H9 (cell line): Measurements from ENCODE around the gene PLEKHG5. TPM values are rescaled to one million over a fixed set of nuclear protein-coding genes. Genes with fewer than 3 reads are reported as not detected.

Experiments
- DNase-seq: peaks from one replicate; pipeline ENCODE4 v3.0.0-alpha.2; 2017
- H2AFZ ChIP-seq: one replicate; pipeline ENCODE4 v1.6.1; 2013; ENCODE audit warnings: mild to moderate bottlenecking, low read length, control low read depth, moderate library complexity
- H2AK5ac ChIP-seq: 2 replicates; pipeline ENCODE4 v1.6.1; 2013; ENCODE audit warnings: low read length, control low read depth, mixed read lengths; ENCODE audit not compliant: insufficient read length
- H2BK120ac ChIP-seq: one replicate; pipeline ENCODE4 v1.6.1; 2013; ENCODE audit warnings: low read depth, mild to moderate bottlenecking, low read length, control low read depth, inconsistent platforms; ENCODE audit not compliant: poor library complexity, severe bottlenecking
- H2BK12ac ChIP-seq: 2 replicates; pipeline ENCODE4 v1.6.1; 2013; ENCODE audit warnings: low read length, control low read depth, mixed read lengths, low read depth; ENCODE audit not compliant: insufficient read length
- H2BK15ac ChIP-seq: 2 replicates; pipeline ENCODE4 v1.6.1; 2013; ENCODE audit warnings: low read depth, low read length, control low read depth
- H2BK20ac ChIP-seq: one replicate; pipeline ENCODE4 v1.6.1; 2013; ENCODE audit warnings: low read depth, mild to moderate bottlenecking, low read length, control low read depth, inconsistent platforms; ENCODE audit not compliant: poor library complexity, severe bottlenecking
- H2BK5ac ChIP-seq: 2 replicates; pipeline ENCODE4 v1.6.1; 2013; ENCODE audit warnings: low read length, control low read depth, mixed read lengths; ENCODE audit not compliant: insufficient read length
- H3K14ac ChIP-seq: 2 replicates; pipeline ENCODE4 v1.6.1; 2013; ENCODE audit warnings: low read length, control low read depth; ENCODE audit not compliant: insufficient read depth
- H3K18ac ChIP-seq: 2 replicates; pipeline ENCODE4 v1.6.1; 2013; ENCODE audit warnings: low read depth, mild to moderate bottlenecking, mixed read lengths, low read length, control low read depth; ENCODE audit not compliant: insufficient read length
- H3K23ac ChIP-seq: 2 replicates; pipeline ENCODE4 v1.6.1; 2013; ENCODE audit warnings: low read length, control low read depth, mixed read lengths, low read depth; ENCODE audit not compliant: insufficient read length
- H3K23me2 ChIP-seq: 2 replicates; pipeline ENCODE4 v1.6.1; 2013; ENCODE audit warnings: low read depth, mild to moderate bottlenecking, mixed read lengths, low read length, control low read depth; ENCODE audit not compliant: insufficient read length, poor library complexity, severe bottlenecking
- H3K27ac ChIP-seq: 2 replicates; pipeline ENCODE4 v1.5.1; 2013; ENCODE audit warnings: low read length, control low read depth, mixed read lengths, low read depth; ENCODE audit not compliant: insufficient read length
- H3K27me3 ChIP-seq: 2 replicates; pipeline ENCODE4 v1.6.1; 2013; ENCODE audit warnings: low read length, control low read depth, inconsistent platforms; ENCODE audit not compliant: insufficient read depth
- H3K4ac ChIP-seq: 2 replicates; pipeline ENCODE4 v1.6.1; 2013; ENCODE audit warnings: low read depth, mild to moderate bottlenecking, control low read depth, inconsistent platforms, low read length, moderate library complexity
- H3K4me1 ChIP-seq: 2 replicates; pipeline ENCODE4 v1.6.1; 2013; ENCODE audit warnings: low read length, control low read depth, inconsistent platforms; ENCODE audit not compliant: insufficient read depth
- H3K4me2 ChIP-seq: 2 replicates; pipeline ENCODE4 v1.6.1; 2013; ENCODE audit warnings: low read length, control low read depth, mixed read lengths; ENCODE audit not compliant: insufficient read length, insufficient read depth
- H3K56ac ChIP-seq: 2 replicates; pipeline ENCODE4 v1.6.1; 2013; ENCODE audit warnings: low read depth, mild to moderate bottlenecking, mixed read lengths, low read length, control low read depth; ENCODE audit not compliant: insufficient read length
- H3K79me1 ChIP-seq: 2 replicates; pipeline ENCODE4 v1.6.1; 2013; ENCODE audit warnings: low read depth, mild to moderate bottlenecking, moderate library complexity, low read length, control low read depth, inconsistent platforms; ENCODE audit not compliant: insufficient read depth, poor library complexity, severe bottlenecking
- H3K79me2 ChIP-seq: 2 replicates; pipeline ENCODE4 v1.6.1; 2013; ENCODE audit warnings: low read length, control low read depth, inconsistent platforms; ENCODE audit not compliant: insufficient read depth
- H3K9ac ChIP-seq: 2 replicates; pipeline ENCODE4 v1.6.1; 2013; ENCODE audit warnings: low read length, control low read depth, mixed read lengths; ENCODE audit not compliant: insufficient read length; ENCODE audit errors: extremely low read depth
- H3K9me3 ChIP-seq: one replicate; pipeline ENCODE4 v1.6.1; 2013; ENCODE audit warnings: low read depth, low read length, inconsistent platforms; ENCODE audit not compliant: control insufficient read depth
- H3T11ph ChIP-seq: one replicate; pipeline ENCODE4 v1.6.1; 2013; ENCODE audit warnings: mild to moderate bottlenecking, low read length, control low read depth, inconsistent platforms
- H4K20me1 ChIP-seq: one replicate; pipeline ENCODE4 v1.6.1; 2013; ENCODE audit not compliant: control insufficient read depth, insufficient read length, insufficient read depth
- H4K5ac ChIP-seq: 2 replicates; pipeline ENCODE4 v1.6.1; 2013; ENCODE audit warnings: low read depth, mild to moderate bottlenecking, mixed read lengths, low read length, control low read depth; ENCODE audit not compliant: insufficient read length
- H4K8ac ChIP-seq: replicated peaks from 2 replicates; pipeline ENCODE4 v1.6.1; 2013; ENCODE audit warnings: low read length, control low read depth, mixed read lengths, low read depth; ENCODE audit not compliant: insufficient read length
- H4K91ac ChIP-seq: 2 replicates; pipeline ENCODE4 v1.6.1; 2013; ENCODE audit warnings: low read depth, mild to moderate bottlenecking, moderate library complexity, mixed read lengths, low read length, control low read depth; ENCODE audit not compliant: insufficient read length
- H3K27ac Mint-ChIP-seq, 3 experiments: 2 replicates in 2 of 3; 3 replicates in 1 of 3; pipeline ENCODE4 v1.8.0; 2020 to 2021; ENCODE audit warnings: mixed read lengths in 3 of 3, mild to moderate bottlenecking in 1 of 3, moderate library complexity in 1 of 3
- H3K27me3 Mint-ChIP-seq: 2 replicates; pipeline ENCODE4 v1.8.0; 2021; ENCODE audit warnings: low read depth, mild to moderate bottlenecking, moderate library complexity, mixed read lengths
- H3K36me3 Mint-ChIP-seq, 3 experiments: 2 replicates in 2 of 3; 3 replicates in 1 of 3; pipeline ENCODE4 v1.8.0; 2020 to 2021; ENCODE audit warnings: low read depth in 3 of 3, mixed read lengths in 3 of 3; ENCODE audit not compliant: insufficient read depth in 1 of 3
- H3K4me1 Mint-ChIP-seq, 2 experiments: 2 replicates each; pipeline ENCODE4 v1.8.0; 2020; ENCODE audit warnings: mixed read lengths in 2 of 2
- H3K4me3 Mint-ChIP-seq, 2 experiments: 2 replicates in 1 of 2; 3 replicates in 1 of 2; pipeline ENCODE4 v1.8.0; 2020 to 2021; ENCODE audit warnings: mild to moderate bottlenecking in 2 of 2, mixed read lengths in 2 of 2, moderate library complexity in 1 of 2
- H3K9me3 Mint-ChIP-seq, 2 experiments: 2 replicates in 1 of 2; 3 replicates in 1 of 2; pipeline ENCODE4 v1.8.0; 2020; ENCODE audit warnings: mild to moderate bottlenecking in 2 of 2, mixed read lengths in 2 of 2, moderate library complexity in 1 of 2
- WGBS: extraction: QIAGEN DNeasy Blood & Tissue Kit; methylation state at CpG from one replicate; pipeline ENCODE4 v1.1.7; 2013; ENCODE audit warnings: missing lambda C conversion rate, low lambda C conversion rate, mixed read lengths; ENCODE audit not compliant: insufficient read length; ENCODE audit errors: extremely low coverage; 5-methylcytosine and 5-hydroxymethylcytosine counted together
- total RNA-seq: library from RNA; stranded (reverse); gene quantifications from 2 replicates; pipeline ENCODE4 v1.2.1, GENCODE V29; 2021
- TF ChIP-seq, protein P1 (sequence below): fragments of 200-600 bp; sonication (generic); conservative IDR thresholded peaks from 3 replicates; pipeline ENCODE4 v1.8.0; 2021; ENCODE audit warnings: antibody characterized with exemption, mild to moderate bottlenecking

PLEKHG5 gene
- total RNA-seq, 1 experiment from 2014 or later, result 22.3 TPM

DNA sequence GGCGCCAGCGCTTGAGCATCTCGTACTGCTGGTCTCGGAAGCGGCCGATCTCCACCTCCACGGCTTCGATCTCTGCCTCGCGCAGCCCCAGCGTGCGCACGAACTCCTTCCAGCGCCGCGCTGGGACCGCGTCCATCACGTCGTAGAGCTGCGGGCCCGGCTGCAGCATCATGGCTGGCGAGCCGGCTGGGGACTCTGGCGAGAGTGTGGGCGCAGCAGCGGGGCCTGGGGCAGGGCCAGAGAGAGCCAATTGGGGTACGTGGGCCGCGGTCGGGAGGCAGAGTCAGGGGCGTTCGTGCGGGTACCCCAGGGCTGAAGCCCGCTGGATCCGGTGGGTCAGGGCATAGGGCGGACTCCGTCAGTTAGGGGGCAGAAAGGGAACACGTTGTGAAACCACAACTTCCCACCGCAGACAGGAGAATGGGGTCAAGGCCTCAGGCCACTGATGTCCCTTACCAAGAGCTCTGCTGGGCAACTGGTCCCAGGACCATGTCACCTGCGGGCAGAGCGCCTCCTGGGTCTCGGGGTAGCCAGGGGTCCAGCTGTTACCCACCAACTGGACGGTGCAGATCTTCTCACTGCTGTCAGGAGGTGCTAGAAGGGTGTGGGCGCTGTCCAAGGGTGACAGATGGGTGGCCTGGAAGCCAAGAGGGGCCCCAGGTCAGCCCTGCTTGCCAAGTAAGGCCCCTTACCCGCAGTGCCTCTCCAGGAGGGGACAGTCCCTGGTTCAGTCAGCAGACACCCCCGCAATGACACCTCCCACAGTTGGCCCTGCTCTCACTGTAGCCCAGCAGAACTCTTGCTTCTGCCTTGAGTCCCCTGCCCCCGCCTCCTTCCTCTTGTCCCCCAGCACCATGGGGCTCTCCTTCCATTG, 29.7 kb downstream of the PLEKHG5 start:
- no peaks in the 10 kb centered on the region for H3K9me3 Mint-ChIP-seq

More for the DNA sequence above, 29.7 kb downstream of the PLEKHG5 start:
- H3K23me2 ChIP-seq, result no peaks in the 10 kb centered on the region
- Mint-ChIP-seq H3K4me3 (no peak overlapping the region; a peak in 1 of 5 replicates), H3K36me3 (peaks cover 1 to 34% (median 17%) of the 10 kb centered on the region in 3 experiments; a peak in 6 of 7 replicates), H3K27ac (no peak overlapping the region; a peak in 1 of 7 replicates), H3K27me3 (no peaks in the 10 kb centered on the region; the same call in 1 of the 2 replicates), H3K4me1 (peaks cover 16 to 30% of the 10 kb centered on the region in 2 experiments)
- WGBS, result no CpG with 5 or more reads among the region's 48 CpGs
- no peak overlapping the region for H4K91ac ChIP-seq
- no peak overlapping the region for H2BK120ac ChIP-seq
- H2BK5ac ChIP-seq, result no peak overlapping the region
- H3K14ac ChIP-seq, result no peak overlapping the region
- no peak overlapping the region for H2BK20ac ChIP-seq
- H3T11ph ChIP-seq, result no peak overlapping the region
- H3K4me1 ChIP-seq, result peaks cover 3% of the 10 kb centered on the region; the same call in 1 of the 2 replicates
- H2BK15ac ChIP-seq, result no peak overlapping the region
- no peaks in the 10 kb centered on the region for H3K9me3 ChIP-seq
- H3K56ac ChIP-seq, result no peak overlapping the region
- no peaks in the 10 kb centered on the region for H3K79me2 ChIP-seq
- H4K5ac ChIP-seq, result no peak overlapping the region
- H3K79me1 ChIP-seq, result no peaks in the 10 kb centered on the region
- no peak overlapping the region for H3K4ac ChIP-seq
- TF ChIP-seq, protein P1, sequence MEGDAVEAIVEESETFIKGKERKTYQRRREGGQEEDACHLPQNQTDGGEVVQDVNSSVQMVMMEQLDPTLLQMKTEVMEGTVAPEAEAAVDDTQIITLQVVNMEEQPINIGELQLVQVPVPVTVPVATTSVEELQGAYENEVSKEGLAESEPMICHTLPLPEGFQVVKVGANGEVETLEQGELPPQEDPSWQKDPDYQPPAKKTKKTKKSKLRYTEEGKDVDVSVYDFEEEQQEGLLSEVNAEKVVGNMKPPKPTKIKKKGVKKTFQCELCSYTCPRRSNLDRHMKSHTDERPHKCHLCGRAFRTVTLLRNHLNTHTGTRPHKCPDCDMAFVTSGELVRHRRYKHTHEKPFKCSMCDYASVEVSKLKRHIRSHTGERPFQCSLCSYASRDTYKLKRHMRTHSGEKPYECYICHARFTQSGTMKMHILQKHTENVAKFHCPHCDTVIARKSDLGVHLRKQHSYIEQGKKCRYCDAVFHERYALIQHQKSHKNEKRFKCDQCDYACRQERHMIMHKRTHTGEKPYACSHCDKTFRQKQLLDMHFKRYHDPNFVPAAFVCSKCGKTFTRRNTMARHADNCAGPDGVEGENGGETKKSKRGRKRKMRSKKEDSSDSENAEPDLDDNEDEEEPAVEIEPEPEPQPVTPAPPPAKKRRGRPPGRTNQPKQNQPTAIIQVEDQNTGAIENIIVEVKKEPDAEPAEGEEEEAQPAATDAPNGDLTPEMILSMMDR, result no peak
- H2AK5ac ChIP-seq, result no peak overlapping the region
- no peak for DNase-seq
- no peak overlapping the region for H4K8ac ChIP-seq
- H3K9ac ChIP-seq, result no peak overlapping the region
- H3K27me3 ChIP-seq, result no peaks in the 10 kb centered on the region
- no peak overlapping the region for H3K4me2 ChIP-seq
- no peak overlapping the region for H3K23ac ChIP-seq
- H3K27ac ChIP-seq, result no peak overlapping the region
- no peak overlapping the region for H2AFZ ChIP-seq
- H2BK12ac ChIP-seq, result no peak overlapping the region
- H4K20me1 ChIP-seq, result no peaks in the 10 kb centered on the region
- no peak overlapping the region for H3K18ac ChIP-seq
